GM13977 (cell line): ENCODE data around the gene ZDHHC14.

Experiments used
- DNase-seq: peaks from one replicate; pipeline ENCODE4 v3.0.0; 2012; ENCODE audit warnings: low spot score
- in situ Hi-C: fragments of 300-500 bp; cut with MboI; formaldehyde crosslinking; loops from one replicate; pipeline ENCODE4 v1.12.0; 2022; ENCODE audit warnings: low sequenced_read_pairs, low pct_unique_long_range_greater_than_20kb, mixed read lengths, inconsistent platforms; ENCODE audit not compliant: unreplicated experiment
- TF ChIP-seq, protein P1 (sequence below): IDR thresholded peaks from 2 replicates; pipeline ENCODE4 v1.5.1; 2012; ENCODE audit warnings: mild to moderate bottlenecking, control low read depth; ENCODE audit not compliant: insufficient read depth; ENCODE audit errors: extremely low read depth, missing control alignments

Gene ZDHHC14

DNA sequence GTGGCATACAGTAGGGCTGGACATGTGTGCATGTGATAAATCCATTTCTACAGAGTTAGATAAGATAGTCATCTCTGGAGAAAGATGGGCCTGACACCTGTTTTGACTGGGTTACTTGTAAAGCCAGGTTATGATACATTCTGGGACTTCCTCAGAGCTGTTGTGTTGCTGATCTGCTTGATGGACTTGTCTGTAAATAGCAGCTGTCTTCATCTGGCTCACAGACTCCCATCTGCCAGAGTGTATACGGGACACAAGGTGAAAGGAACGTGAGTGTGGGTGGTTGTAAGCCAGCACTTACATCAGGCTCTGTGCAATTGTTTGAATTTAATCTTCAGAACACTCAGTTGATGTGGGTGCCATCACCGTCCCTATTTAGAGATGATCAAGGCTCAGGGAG is 49.8 kb downstream of the ZDHHC14 start:
- DNase-seq: peak; percentile 30
- in situ Hi-C loops: no loop called here
- TF ChIP-seq, protein P1, sequence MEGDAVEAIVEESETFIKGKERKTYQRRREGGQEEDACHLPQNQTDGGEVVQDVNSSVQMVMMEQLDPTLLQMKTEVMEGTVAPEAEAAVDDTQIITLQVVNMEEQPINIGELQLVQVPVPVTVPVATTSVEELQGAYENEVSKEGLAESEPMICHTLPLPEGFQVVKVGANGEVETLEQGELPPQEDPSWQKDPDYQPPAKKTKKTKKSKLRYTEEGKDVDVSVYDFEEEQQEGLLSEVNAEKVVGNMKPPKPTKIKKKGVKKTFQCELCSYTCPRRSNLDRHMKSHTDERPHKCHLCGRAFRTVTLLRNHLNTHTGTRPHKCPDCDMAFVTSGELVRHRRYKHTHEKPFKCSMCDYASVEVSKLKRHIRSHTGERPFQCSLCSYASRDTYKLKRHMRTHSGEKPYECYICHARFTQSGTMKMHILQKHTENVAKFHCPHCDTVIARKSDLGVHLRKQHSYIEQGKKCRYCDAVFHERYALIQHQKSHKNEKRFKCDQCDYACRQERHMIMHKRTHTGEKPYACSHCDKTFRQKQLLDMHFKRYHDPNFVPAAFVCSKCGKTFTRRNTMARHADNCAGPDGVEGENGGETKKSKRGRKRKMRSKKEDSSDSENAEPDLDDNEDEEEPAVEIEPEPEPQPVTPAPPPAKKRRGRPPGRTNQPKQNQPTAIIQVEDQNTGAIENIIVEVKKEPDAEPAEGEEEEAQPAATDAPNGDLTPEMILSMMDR: no peak

DNA sequence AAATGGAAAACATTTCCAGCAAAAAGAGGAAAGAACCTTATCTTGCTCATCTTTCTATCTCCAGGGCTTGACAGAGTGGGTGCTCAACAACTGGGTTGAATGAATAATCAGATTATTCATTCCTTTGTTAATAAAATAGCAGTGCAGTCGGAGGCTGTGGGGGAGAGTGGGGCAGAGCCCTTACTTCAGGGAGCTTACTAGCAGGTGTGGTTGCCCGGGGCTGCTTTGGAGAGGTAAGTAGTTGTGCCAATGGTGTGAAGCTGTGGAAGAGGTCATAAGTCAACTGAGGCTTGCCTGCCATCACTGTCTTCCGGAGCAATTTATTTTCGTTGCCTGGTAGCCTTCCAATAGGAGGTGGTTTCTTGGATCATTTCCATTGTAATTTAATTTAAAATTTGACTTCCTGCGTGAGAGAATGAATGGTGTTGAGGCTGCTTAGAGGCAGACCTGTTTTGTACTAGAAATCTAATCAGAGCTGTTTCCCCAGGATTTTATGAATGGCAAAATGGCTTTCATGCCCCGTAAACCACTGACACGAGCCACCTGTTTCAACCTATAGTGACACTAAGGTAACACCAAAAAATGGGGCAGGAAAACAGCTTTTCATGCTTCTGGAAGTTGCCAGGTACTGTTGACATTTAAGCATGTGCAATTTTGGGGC is 51.4 kb downstream of the ZDHHC14 start:
- TF ChIP-seq, protein P1: no peak
- in situ Hi-C loops: no loop called here
- DNase-seq: no peak

DNA sequence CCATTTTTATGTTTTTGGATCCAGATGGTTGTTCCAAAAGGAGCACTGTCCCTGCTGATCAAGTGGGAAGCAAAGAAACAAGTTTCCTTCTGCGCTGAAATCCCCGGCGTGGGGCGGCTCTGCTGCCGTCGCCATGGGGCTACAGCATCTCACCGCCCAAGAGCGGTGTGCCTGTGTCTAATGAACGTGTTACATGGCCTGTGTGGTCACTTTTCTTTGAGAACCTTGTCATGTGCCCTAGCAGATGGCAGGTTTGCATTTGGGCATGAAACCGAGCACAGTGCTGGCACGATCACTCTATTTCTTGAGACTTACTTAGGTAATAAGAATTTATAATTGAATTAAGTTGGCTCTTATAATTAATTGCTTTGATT is 51.9 kb downstream of the ZDHHC14 start:
- in situ Hi-C loops: no loop called here
- TF ChIP-seq, protein P1: no peak
- no peak for DNase-seq

DNA sequence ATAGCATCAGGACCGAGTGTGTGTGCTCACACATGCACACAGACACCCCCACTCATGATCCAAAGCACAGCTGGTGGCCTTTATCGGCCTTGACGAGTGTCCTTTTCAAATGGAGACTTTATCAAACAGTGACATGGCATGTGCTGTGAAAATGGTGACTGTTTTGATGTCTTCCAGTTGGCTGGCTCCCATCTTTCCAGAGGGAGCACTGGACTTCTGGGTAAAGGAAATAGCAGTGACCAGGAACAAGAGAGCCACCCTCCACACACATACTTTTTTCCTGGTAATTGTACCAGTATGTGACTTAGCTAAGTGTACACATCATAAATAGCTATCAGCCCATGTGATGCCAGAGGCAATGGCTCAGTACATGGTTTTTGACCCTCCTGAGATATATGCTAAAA is 52.7 kb downstream of the ZDHHC14 start:
- TF ChIP-seq, protein P1: no peak
- in situ Hi-C loops: no loop called here
- no peak for DNase-seq

DNA sequence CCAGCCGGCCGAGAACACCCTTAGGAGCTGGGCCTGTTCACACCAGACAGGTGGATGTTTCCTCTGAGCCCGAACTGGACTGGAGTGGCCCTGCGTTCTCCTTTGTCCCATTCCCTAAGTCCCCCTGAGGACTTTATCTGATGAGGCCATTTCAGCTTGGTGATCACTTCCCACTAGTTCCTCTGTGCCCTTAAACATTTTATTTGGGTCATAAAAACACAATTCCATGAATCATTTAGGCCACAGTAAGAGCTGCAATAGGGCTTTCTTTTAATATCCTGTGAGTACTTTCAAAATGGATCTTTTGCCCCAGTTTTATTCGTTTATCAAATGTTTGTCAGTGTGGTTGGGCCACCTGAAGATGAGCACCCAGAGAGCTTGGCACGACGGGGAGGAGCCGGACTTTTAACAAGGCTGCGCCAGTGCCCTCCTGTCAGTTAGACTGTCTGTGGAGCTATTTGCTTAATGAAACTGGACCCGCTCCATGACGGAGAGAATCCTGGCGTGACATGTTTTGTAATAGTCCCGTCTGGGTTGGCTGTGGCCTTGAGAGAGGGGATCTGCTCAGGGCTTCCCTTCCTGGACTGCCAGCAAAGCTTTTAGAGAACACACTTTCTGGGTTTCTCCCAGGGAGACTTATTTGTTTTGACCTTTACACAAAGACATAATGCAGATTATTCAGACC is 53.5 kb downstream of the ZDHHC14 start:
- TF ChIP-seq, protein P1: no peak
- DNase-seq: no peak
- in situ Hi-C loops: no loop called here

DNA sequence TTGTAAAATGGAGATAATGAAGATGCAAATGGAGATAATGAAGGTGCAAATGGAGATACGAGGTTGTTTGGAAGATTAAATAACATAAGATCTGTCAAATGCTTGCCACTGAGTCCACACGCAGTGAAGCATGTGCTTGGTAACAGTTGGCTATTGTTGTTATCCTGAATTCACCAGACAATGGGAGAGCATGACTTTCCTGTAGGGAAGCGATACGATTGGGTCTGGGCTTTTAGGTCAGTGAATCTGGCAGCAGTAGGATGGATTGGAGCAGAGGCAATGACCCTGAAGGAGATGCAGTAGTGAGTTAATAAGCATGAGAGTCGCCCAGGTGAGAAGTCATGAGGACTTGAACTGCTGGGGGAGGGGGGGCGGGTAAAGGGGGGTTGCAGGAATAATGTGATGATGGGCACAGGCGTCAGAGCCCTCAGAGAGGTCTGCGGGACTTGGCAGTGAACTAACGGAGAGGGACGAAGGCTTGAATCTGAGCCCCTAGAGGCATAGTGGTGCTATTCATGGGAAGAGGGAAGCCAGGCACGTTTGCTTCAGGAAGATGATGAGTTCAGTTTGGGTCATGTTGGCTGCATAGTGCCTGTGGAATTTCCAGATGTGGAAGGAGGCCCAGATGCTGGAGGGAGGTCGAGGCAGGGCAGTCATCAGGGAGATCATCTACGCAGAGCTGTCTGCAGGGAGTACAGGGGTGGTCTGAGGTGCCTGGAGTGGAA is 55.4 kb downstream of the ZDHHC14 start:
- in situ Hi-C loops: no loop called here
- TF ChIP-seq, protein P1: no peak
- no peak for DNase-seq
